HG03045 (cell line): ENCODE results near the gene ANKRD35.

Experiments used
- ATAC-seq: cut with Tn5 transposase; IDR thresholded peaks from one replicate; pipeline ENCODE4 v1.9.1; 2021; ENCODE audit warnings: mild to moderate bottlenecking, moderate library complexity; ENCODE audit not compliant: unreplicated experiment

The ANKRD35 gene

DNA sequence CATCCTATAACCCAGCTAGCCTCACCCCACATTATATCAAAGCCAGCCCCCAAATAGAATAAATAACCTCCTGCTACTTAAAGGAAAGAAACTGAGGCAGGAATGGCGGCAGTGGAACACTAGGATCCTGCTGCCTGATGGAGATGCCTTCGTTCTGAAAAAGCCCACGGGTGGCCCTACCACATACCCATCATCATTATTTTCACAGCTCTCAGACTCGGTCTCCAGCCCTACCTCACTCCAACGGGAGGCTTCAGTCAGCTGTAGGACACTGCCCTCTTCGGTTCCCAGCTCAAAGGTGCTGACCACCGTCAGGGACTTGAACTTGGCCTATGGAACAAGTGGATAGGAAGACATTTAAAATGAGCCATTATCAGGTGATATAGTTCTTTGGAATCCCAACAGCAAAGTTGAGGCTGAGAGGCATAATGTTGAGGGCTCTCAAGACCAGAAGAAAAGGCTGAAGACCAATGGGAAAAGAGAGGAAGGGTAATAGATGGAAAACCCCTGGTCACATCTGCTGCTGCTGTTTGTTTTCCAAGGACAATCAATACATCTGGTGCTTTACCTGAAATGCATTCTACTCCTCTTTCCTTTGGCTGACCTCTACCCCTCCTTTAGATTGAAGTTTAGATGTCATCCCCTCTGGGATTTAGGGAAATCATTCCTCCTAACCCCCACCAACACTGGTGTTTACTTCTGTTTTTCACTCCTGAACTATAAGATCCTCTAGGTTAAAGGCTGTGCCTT, 7.8 kb upstream of the ANKRD35 start:
- ATAC-seq, result no peak

DNA sequence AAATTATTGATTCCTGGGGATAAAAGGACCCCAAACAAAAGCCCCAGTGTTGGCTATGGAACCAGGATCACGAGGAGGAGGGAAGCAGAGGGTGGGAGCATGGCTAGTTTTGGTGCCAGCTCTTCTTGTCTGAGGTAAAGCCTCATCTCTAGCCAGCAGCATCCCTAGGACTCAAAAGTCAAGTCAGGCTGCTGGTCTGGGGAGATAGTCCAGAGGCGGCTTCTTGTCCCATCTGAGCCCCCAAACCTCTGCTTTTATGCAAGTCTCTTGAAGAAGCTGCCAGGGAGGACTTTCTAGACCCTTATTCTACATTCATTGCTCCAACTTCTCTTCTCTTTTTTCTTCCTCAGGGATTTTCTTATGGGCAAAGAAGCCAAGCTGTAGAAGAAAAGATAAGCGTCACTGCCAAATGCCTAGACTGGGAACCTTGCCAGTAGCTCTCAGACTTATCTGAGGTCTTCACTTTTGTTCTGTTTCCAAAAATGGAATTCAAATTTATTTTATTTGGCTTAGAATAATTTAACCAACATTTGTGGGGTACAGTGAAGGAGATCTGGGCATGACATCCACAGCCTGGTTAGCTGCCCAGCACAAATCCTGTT, 6.9 kb upstream of the ANKRD35 start:
- ATAC-seq, result no peak

DNA sequence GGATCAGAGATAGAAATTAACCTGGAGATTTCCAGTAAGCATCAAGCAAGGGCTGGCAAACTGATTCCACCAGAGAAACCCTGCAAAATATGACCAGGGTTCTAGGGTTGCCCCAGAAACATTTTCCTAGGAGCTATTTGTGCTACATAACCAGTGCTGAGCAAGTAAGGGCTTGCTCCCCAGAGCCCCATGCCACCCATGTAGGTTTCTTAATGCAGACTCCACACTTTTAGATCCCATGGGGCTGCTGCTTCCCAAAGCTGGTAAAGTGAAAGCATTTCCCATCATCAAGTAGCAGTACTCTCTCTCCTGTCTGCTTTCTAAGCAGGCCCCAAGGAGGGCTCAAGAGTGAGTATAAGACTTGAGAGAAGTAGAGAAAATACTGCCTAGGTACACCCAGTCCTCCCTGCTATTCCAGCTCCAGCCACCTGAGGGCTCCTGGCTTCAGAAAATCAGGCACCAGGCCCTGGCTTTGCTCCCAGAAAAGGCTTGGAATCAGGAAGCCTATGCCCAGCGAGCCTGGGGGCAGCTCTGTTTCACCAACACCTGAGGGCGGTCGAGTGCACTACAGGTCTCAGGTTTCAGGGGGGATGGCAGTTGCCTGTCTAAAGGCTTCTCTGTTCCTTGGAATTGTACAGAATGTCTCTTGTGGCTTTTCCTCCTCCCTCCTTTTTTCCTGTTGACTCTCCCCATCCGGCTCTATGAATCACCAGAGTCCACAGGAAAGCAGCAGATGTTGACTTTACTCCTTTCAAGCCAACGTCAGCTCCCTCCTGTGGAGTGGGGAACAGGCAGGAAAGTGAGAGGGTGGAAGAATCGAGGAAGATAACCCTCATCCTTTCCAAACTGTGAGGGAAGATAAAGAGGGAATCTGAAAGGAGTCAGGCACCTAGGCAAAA, 6.2 kb upstream of the ANKRD35 start:
- no peak for ATAC-seq

DNA sequence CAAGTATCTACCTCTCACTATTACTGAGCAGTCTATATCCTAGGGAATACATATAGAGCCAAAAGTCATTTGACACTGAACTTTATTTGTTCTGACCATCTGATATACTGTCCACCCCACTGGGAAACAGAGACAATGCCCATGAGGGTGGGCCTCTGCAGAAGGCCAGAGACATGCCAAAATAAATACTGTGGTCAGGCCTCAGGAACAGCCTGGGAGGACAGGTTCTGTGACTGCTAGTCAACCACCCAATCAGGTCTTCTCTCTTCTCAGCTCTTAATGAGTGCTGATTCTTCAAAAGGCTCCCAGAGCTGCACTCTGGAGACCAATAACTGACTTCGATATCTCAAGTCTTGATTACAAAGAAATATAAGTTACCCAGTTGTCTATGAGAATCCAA, 5.5 kb upstream of the ANKRD35 start:
- no peak for ATAC-seq

DNA sequence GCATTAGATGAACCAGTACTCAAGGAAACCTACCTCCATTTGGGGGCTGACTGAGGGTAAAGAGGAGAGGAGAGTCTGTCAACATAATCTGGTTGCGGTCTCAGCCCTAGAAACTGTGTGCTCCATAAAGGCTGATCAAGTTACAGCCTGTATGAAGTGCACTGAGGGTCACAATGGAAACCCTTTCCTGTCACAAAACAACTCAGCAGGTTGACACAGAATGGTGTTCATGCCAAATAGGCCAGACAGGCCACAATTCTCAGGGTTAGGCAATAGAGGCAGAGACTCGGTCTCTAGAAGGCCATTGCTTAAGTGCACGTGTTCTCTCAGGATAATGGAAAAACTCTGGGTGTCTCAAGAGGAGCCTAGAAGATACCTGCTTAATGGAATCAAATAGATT, 4.1 kb upstream of the ANKRD35 start:
- ATAC-seq, result no peak

DNA sequence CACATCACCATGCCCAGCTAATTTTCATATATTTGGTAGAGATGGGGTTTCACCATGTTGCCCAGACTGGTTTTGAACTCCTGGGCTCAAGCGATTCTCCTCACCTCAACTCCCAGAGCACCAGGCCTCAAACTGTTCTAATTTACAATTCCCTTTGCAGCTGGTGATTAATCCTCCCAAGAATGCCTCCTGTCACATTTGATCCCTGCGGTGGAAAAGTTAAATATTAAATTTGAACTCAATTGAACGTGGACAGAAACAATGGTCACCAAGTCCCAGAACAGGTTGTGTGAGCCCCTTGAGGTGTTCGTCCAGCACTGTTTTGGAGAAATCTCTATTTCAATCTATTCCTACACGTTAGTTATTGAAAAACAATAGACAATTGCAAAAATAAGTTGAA, 2.0 kb upstream of the ANKRD35 start:
- no peak for ATAC-seq

DNA sequence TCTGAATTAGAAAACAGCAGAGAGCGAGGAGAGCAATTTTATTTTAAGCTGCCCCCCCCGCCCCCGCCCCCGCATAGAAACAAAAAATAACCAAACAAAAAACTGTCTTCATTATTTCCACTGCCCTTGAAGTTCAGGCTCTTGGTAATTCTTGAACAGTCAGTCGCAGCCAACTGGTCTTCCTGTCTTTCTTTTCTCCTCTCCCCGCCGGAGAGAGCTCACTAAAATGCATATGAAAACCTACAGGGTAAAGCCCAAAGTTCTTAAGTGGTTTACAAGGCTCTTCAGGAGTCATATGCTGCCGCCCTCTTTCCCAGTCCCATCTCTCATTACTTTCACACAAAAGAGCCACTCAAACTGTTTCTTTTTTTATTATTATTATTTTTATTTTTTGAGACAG, 1.1 kb upstream of the ANKRD35 start:
- ATAC-seq, result no peak

DNA sequence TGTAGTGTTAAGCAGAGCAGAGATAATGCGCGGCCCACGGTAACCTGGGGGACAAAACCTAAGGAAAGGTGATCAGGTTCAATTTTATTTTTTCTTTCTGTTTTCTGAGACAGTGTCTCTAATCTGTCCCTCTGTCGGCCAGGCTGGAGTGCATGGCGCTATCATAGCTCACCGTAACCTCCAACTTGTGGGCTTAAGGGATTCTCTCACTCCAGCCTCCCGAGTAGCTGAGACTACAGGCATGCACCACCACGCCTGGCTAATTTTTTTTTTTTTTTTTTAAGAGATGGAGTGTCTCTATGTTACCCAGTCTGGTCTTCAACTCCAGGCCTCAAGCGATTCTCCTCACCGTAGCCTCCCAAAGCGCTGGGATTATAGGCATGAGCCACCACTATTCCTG, 724 bp upstream of the ANKRD35 start:
- no peak for ATAC-seq

DNA sequence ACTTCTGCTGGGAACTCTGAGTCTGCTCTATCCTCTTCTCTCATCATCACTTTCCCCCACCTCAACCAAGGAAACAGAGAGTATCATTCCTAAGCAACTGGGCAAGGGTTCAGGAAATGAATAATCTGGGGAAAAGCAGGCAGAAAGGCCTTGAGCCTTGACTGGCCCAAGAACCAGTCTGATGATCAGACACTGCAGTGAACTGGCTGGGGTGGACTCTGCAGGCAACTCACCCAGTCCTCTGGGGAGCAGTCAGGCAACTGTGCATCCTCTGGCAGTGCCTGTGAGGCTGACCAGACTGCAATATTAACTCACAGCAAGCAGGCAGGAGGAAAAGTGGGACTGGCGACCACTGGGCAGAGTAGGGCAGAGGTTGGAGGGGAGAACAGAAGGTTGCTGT, 991 bp downstream of the ANKRD35 start:
- ATAC-seq, result no peak

DNA sequence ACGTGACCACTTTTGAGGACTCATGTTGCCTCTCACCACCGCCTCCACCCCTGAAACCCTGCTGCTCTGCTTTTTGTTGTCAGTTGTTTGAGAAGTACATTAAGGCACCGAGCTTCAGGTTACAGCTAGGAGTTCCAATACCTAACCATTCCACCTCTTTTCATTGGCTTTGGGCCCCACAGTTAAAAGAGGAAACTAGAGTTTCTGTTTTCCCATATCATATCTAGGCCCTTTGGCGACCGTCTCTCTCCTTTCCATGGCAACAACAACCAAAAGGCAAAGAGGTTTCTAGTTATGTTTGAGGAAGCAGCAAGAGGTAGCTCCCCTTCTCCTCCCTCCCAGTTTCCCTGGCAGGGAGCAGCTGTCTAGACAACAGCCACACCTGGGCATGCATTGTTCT, 5.9 kb downstream of the ANKRD35 start:
- no peak for ATAC-seq

DNA sequence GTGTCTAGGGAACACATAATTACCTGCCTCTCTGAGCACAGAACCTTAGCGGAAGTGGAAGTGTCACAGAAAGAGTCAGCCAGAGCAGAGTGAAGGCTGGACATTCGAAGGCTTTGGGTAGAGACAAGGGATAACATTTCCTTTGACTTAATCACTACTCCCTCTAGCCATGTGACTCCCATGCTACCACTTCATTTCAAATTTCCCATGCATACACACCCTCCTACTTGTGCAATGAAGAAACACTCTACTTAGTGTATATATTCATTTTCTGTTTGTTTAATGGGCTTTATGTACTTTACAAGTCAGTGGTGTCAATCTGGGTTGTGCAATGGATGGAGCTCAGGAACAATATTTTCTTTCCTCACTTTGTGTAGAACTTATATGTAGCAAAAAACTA, 6.9 kb downstream of the ANKRD35 start:
- no peak for ATAC-seq

DNA sequence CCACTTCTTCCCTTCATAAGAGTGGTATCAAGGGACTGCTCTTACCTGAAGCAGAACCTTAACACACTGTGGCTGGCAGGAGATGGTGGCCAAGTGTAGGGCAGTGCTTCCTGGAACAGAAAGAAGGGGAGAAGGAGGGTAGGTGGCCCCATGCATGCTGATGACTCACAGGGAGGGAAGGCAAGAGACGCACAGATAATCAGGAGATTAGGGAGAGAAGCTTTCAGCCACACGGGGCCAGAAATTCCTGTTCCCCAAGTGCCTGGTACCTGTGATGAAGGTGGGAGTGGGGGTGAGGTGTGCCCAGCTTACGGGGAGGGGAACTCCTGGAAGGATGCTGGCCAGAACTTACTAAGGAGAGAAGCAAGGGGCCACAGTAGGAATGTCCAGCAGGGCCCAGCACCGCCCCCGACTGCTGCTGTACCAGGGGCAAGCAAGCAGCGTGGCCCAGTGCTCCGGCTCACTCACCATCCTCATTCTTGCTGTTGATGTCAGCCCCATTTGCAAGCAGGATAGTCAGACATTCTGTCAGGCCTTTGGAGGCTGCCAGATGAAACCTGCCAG, 7.7 kb downstream of the ANKRD35 start:
- no peak for ATAC-seq

DNA sequence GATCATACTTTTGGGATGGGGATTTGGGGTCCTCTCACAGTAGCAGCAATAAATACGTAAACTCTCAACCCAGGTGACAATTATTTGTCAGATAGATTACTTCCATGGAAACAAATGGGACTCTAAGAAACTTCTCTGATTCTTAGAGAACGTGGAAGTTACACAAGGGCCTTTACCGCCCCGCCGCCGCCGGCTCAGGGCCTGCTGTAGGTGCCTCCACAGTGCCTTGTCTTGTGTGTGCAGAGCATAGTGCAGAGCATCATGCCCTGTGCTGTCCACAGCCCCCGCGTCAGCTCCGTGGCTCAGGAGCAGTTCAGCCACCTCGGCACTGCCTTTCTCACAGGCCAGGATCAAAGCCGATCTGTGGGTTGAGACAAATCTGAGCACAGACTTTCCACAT, 11.0 kb downstream of the ANKRD35 start:
- ATAC-seq, result no peak

DNA sequence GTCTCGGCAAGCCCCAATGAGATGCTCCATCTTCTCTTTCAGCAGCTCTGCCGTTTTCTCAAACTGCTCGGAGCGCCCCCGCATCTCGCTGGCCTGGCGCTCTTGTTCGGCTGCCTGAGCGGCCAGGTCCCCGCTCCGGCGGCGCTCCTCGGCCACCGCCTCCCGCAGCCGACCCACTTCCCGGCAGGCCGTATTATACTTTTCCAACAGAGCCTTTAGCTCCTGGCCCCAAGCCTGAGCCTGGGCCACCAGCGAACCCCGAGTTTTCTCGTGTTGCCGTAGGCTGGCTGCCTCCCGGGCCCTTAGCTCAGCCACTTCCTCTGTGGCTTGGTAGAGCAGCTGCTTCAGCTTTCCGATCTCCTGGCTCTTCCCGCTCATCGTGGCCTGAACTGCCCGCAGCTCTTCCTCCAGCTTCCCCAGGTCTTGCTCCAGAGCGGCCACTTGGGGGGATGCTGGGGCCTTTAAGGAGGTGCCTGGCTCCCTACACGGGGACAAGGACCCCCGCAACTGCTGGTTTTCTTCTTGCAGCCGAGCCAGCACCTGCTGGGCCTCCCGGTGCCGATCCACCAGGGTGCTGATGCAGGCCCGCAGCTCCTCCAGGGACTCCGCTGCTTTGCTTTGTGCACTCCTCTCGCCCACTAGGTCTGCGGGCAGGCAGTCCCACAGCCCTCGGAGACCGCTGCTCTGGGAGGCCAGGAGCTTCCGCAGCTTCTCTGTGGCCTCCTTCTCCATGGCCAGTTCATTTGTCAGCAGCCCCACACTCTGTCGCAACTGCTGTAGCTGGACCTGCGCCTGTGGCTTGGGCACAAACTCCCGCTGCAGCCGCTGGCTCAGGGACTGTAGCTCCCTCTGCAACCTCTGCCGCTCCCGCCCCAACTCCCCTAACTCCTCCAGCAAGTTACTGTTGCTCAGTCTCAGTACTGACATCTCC, 13.4 kb downstream of the ANKRD35 start:
- ATAC-seq, result no peak

DNA sequence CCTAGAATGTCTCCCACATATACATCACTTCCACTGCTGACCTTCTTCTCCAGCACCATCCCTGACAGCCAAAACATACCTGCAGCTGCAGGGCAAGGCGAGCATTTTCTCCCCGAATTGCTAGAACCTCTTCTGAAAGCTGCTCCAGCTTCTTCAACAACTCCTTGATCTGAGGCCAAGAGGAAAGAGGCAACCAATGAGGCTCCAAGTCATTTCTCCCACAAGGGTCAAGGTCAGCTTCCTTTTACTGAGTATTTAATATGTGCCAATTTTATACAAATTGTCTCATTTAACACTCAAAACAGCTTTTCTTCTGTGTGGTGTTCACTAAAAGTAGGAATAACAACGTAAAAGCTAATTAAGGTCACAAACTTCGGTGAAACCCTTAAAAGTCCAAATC, 17.4 kb downstream of the ANKRD35 start:
- ATAC-seq, result no peak

DNA sequence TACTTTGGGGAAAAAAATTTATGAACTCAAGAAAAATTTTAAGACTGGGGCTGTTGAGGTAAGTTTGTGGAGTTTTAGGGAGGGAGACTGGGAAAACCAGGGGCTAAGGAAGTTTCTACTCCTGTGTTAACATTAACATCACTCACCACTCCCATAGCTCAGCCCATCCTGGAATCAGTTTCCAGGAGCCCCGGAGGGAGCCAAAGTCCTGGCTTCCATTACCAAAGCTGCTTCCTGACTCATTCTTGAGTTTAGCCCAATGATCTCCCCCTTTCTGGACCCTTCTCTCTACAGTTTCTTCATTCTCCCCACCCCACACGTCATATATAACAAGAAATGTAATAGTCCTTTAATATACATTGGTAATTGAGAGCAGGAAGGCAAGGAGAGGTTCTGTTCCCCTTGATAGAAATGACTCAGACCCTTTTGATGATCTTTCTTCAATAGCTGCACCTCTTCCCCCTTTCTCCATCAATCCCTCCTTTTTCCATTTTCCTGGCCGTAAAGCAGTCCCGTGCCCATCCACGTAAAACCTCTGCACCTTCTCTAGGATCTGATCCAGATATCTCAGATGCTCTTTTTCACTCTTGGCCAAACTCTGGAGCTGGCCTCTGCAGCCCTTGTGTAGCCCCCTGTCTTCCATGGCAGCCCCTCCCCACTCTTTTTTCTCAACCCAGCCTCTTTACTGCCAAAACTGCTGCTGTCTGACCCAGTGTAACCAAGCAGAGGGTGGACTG, 22.2 kb downstream of the ANKRD35 start:
- no peak for ATAC-seq

DNA sequence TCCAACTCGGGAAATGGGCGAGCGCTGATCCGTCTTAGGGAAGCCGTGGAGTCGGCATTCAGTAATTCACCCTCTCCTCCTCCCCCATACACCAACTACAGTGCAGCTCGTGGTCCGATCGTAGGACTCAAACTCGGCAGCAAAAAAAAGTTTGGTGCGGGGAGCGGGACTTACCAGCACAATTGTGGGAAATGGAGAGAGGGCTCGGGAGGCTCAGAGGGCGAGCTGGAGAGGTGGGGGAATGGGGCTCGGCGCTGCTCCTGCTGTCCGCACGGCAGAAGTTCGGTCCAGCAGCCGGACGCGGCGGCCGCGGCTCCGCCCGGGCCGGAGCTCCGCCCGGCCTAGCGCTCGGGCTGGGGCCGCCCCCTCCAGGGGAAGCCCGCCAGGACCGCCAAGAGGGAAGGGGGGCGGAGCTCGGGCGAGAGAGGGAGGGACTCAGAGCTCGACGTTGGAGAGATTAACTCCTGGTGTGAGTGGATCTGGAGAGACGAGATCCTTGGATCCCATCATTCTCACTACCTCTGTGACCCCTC, 26.1 kb downstream of the ANKRD35 start:
- peak; percentile 78 for ATAC-seq

DNA sequence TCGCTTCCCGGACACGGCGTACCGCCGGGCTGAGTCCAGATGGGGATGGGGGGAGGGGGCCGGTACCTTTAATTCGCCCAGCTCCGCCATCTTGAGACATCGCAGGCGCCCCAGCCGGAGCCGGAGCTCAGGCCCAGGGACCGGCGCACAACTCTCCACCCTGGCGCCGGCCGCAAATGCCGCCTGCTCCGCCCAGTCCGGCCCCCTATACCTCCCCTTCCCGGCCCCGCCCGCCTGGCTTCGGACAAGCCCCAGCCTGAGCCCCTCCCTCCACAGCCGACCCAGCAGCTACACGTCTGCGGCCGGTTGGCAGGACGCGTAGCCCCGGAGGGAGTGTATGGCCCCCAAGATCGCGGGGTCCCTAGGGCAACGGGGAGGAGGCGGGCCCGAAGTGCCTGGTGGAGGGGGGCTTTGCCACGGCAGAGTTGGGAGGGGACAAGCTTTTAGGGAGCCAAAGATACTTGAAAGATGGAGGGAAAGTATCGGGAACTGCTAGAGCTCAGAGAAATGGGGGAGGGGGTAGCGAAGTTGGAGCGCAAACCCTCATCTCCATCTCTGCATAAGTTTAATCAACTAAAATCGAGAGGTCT, 26.7 kb downstream of the ANKRD35 start, which contains the start of gene PIAS3:
TSS of gene PIAS3 (minus strand) at position 181 of the 590 bp plus-strand sequence. CDS start at position 90, 91 bp downstream.
- peak; percentile 87 for ATAC-seq
